22Rv1 (cell line): ENCODE data around the gene NFKB1.

Experiments used
- H3K27ac ChIP-seq: fragments of 450-650 bp; 2 replicates; pipeline ENCODE4 v1.5.1; 2017
- ZFX ChIP-seq: fragments of 450-650 bp; IDR thresholded peaks from 2 replicates; pipeline ENCODE4 v1.6.1; 2017; ENCODE audit warnings: antibody characterized with exemption, borderline replicate concordance
- TF ChIP-seq, protein P1 (sequence below): fragments of 450-650 bp; IDR thresholded peaks from 2 replicates; pipeline ENCODE4 v1.5.1; 2017; ENCODE audit warnings: mild to moderate bottlenecking

The NFKB1 gene

DNA sequence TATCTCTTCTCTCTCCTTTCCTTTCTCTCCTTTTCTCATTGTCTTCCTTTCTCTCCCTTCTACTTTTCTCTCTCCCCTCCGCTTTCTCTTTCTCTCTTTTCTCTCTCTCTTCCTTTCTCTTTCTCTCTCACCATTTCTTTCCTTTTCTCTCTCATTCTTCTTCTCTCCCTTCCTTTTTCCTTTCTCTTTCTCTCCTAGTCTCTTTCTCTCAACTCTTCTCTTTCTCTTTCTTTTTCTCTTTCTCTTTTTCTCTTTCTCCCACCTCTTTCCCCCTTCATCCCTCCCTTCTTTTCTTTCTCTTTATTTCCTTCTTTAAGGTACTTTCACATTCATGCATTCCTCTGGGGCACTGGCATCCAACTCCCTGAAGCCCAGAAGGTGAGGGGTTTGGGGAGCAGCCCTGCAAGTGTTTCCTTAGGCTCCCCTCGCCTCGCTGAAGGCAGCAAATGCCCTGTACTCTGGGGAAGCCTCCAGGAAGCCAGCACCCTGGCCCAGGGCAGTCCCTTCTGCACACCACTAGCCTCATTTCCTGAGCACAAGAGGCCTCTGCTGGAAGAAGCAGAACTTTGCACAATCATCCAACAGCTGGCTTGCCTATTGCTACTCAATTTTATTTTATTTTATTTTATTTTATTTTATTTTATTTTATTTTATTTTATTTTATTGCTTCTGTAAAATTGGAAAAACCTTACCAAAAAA, 124.2 kb downstream of the NFKB1 start:
- TF ChIP-seq ZFX, result no peak
- TF ChIP-seq, protein P1, sequence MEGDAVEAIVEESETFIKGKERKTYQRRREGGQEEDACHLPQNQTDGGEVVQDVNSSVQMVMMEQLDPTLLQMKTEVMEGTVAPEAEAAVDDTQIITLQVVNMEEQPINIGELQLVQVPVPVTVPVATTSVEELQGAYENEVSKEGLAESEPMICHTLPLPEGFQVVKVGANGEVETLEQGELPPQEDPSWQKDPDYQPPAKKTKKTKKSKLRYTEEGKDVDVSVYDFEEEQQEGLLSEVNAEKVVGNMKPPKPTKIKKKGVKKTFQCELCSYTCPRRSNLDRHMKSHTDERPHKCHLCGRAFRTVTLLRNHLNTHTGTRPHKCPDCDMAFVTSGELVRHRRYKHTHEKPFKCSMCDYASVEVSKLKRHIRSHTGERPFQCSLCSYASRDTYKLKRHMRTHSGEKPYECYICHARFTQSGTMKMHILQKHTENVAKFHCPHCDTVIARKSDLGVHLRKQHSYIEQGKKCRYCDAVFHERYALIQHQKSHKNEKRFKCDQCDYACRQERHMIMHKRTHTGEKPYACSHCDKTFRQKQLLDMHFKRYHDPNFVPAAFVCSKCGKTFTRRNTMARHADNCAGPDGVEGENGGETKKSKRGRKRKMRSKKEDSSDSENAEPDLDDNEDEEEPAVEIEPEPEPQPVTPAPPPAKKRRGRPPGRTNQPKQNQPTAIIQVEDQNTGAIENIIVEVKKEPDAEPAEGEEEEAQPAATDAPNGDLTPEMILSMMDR, result no peak
- H3K27ac ChIP-seq, result no peak overlapping the region

DNA sequence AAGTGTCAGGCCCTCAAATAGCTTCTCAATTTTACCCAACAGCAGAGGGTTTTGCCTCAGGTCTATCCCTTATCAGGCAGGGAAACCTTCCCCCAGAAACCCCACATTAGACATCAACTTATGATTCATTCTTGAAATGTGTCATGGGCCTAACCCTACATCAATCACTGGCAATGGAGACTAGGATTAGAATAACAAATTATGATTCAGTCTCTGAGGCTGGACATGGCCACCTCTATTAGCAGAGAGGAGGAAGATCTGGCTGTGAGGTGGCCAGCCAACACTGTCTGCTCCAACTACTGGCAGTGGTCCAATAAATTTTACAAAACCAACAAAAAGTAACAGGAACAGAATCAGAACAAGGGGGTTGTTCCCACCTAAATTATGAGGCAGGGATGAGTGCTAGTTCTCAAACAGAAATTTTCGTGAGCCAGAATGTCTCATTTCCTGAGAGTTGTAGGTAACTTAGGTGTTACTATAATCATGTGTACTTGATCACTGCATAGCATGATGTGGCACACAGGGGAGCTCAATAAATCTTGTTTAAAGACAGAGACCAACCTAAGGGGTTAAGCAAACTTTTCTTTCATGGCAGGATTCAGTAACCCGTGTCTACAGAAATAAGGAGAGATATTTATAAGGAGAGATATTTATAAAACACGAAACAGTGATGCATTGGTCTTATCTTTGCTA, 126.8 kb downstream of the NFKB1 start:
- no peak overlapping the region for H3K27ac ChIP-seq
- TF ChIP-seq, protein P1, result no peak
- TF ChIP-seq ZFX, result no peak

DNA sequence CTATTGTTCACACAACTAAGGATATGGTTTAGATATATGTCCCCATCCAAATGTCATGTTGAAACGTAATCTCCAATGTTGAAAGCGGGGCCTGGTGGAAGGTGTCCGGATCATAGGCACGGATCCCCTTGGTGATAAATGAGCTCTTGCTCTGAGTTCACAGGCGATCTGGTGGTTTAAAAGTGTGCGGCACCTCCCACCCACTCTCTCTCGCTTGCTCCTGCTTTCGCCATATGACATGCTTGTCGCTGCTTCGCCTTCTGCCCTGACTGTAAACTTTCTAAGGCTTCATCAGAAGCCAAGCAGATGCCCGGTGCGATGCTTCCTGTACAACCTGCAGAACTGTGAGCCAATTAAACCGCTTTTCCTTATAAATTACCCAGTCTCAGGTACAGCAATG, 128.5 kb downstream of the NFKB1 start:
- TF ChIP-seq, protein P1, result no peak
- no peak for TF ChIP-seq ZFX
- no peak overlapping the region for H3K27ac ChIP-seq

DNA sequence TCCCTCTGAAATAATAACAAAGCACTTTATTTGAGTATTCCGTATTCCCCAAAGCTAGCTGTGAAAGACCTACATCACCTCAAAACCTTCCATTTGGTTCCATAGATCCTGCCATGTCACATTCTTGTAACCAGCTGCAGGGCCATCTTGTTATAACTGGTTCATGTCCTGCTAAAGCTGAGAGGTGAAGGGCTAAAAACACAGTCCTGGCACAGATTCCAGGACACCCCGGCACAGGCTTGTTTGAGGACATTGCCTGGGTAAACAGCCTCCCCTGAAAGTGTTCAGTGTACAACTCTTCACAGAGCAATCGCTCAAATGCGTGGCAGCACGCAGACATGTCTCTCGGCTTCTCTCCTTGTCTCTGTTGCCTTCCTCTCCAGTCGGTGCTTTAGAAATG, 130.5 kb downstream of the NFKB1 start:
- no peak overlapping the region for H3K27ac ChIP-seq
- TF ChIP-seq, protein P1, result no peak

DNA sequence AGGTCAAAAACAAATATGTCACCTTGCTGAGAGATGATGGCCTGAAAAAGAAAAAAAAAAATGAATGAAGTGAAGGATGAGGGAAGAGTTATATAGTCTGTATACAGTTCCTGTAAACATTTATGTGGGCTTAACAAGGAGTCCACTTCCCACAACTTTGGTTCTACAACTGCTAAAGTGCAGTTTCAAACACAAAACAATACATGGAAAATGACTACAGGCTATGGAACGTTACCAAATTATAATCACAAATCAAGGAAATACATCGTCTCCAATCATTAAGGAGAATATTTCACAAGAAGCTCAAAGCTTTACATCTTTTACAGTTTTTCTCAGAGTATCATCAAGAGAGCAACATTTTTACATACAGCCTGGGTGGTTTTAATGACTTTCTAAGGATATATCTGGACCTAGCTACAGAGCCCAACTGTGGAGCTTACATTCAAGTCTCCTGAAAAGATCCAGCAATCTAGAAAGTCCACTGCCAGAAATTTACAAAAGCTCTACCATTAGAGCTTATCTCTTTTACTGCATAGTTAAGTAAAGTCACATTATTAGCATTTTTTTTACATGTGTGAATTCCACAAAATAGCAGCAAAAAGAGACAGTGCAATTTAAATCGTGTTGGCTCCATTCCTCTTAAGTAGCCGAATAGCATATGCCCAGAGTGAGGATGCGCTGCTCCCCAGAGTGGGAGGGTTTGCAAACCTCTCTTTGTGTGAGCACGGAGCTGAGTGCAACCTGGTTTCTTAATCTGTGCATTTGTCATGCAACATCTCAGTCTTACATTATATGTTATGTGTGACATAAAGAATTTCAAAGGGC, 131.3 kb downstream of the NFKB1 start:
- H3K27ac ChIP-seq, result no peak overlapping the region
- TF ChIP-seq ZFX, result no peak
- TF ChIP-seq, protein P1, result no peak

DNA sequence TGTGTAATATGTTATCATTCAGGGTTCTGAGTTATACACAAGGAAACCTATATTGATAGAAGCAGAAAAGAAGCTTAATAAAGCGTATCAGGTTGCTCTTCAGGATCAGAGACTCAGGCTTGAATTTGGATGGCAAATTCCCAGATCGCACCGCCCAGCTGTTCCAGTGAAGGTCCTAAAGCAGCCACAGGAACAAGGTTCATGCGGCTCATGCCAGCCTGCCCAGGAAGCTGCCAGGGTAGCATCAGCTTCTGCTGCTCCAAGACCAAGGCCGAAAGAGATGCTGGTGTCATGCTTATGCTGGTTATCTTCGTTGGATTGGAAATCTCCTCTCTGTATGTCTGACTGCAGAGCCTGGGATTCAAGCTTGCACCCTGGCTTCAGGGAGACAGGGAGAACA, 131.9 kb downstream of the NFKB1 start:
- TF ChIP-seq, protein P1, result no peak
- TF ChIP-seq ZFX, result no peak
- H3K27ac ChIP-seq, result no peak overlapping the region
